Skin epidermis (tissue), 12 donors: ENCODE measurements around the gene FAM168B.

Experiments used
- H3K27ac ChIP-seq, 21 experiments: fragments of 200-600 bp; sonication (generic) in 11 of 21; one replicate each; pipeline ENCODE4 v1.5.0; 2020; ENCODE audit warnings: mild to moderate bottlenecking in 3 of 21, inconsistent platforms in 2 of 21, moderate library complexity in 2 of 21
- H3K4me3 ChIP-seq, 7 experiments: fragments of 200-600 bp; sonication (generic) in 2 of 7; one replicate each; pipeline ENCODE4 v1.5.0; 2020; ENCODE audit warnings: inconsistent platforms in 2 of 7, mild to moderate bottlenecking in 2 of 7, moderate library complexity in 1 of 7

The FAM168B gene

GRCh38 chr2:131043199-131044074, 49.8 kb downstream of the FAM168B start:
- Histone ChIP-seq H3K27ac (no peak overlapping the region), H3K4me3 (no peak overlapping the region)

GRCh38 chr2:131042148-131042775, 51.0 kb downstream of the FAM168B start:
- H3K27ac ChIP-seq, result peak overlapping the region in 1 of 21 experiments; percentile 36
- H3K4me3 ChIP-seq, result no peak overlapping the region

GRCh38 chr2:131041402-131042147, 51.7 kb downstream of the FAM168B start:
- Histone ChIP-seq H3K27ac (peak overlapping the region in 1 of 21 experiments; percentile 58), H3K4me3 (no peak overlapping the region)

GRCh38 chr2:131040661-131041401, 52.4 kb downstream of the FAM168B start:
- Histone ChIP-seq H3K27ac (peak overlapping the region in 1 of 21 experiments; percentile 58), H3K4me3 (no peak overlapping the region)

- H3K4me3 ChIP-seq, result peak overlapping the region in 1 of 7 experiments; percentile 7
- peak overlapping the region in 1 of 21 experiments; percentile 58 for H3K27ac ChIP-seq
These were observed 53.2 kb downstream of the FAM168B start for GRCh38 chr2:131039908-131040660.

- Histone ChIP-seq H3K4me3 (no peak overlapping the region), H3K27ac (no peak overlapping the region)
These were observed 53.7 kb downstream of the FAM168B start for GRCh38 chr2:131039535-131039907.

GRCh38 chr2:131039101-131039440, 54.2 kb downstream of the FAM168B start:
- no peak overlapping the region for H3K4me3 ChIP-seq

GRCh38 chr2:131038258-131039100, 54.8 kb downstream of the FAM168B start:
- H3K4me3 ChIP-seq, result no peak overlapping the region
- no peak overlapping the region for H3K27ac ChIP-seq

More at GRCh38 chr2:131039101-131039440, 54.2 kb downstream of the FAM168B start:
- no peak overlapping the region for H3K27ac ChIP-seq

GRCh38 chr2:131037398-131038257, 55.6 kb downstream of the FAM168B start:
- no peak overlapping the region for H3K27ac ChIP-seq
- H3K4me3 ChIP-seq, result no peak overlapping the region

- Histone ChIP-seq H3K4me3 (no peak overlapping the region), H3K27ac (no peak overlapping the region)
These were observed 56.4 kb downstream of the FAM168B start for GRCh38 chr2:131036696-131037397.

GRCh38 chr2:131036269-131036668, 57.0 kb downstream of the FAM168B start:
- Histone ChIP-seq H3K4me3 (peak overlapping the region in 1 of 7 experiments; percentile 44), H3K27ac (peak overlapping the region in 1 of 21 experiments; percentile 7)

- H3K27ac ChIP-seq, result peak overlapping the region in 4 of 21 experiments; percentile 7 to 72 (median 46)
These were observed 57.4 kb downstream of the FAM168B start for GRCh38 chr2:131035826-131036231.

GRCh38 chr2:131035112-131035825, 58.0 kb downstream of the FAM168B start:
- Histone ChIP-seq H3K27ac (peak overlapping the region in 9 of 21 experiments; percentile 10 to 72 (median 43)), H3K4me3 (peak overlapping the region; percentile 1 to 49 (median 24))

More at GRCh38 chr2:131035826-131036231, 57.4 kb downstream of the FAM168B start:
- H3K4me3 ChIP-seq, result peak overlapping the region in 3 of 7 experiments; percentile 24 to 49 (median 44)

GRCh38 chr2:131034122-131035051, 58.9 kb downstream of the FAM168B start:
- H3K4me3 ChIP-seq, result peak overlapping the region in 5 of 7 experiments; percentile 13 to 49 (median 28)
- peak overlapping the region in 5 of 21 experiments; percentile 6 to 59 (median 25) for H3K27ac ChIP-seq

- no peak overlapping the region for H3K27ac ChIP-seq
These were observed 59.5 kb downstream of the FAM168B start for GRCh38 chr2:131033786-131034121.

More at GRCh38 chr2:131033786-131034121, 59.5 kb downstream of the FAM168B start:
- no peak overlapping the region for H3K4me3 ChIP-seq
